Neuronal stem cell (in vitro differentiated cells): Measurements from ENCODE around the gene LPCAT1.
A peak's percentile ranks its signal among the peaks of the same experiment; 100 is the strongest.

Experiments used
- DNase-seq: peaks from one replicate; pipeline ENCODE4 v3.0.0-alpha.2; 2013; ENCODE audit warnings: low spot score
- H2AFZ ChIP-seq: one replicate; pipeline ENCODE4 v1.6.1; 2013; ENCODE audit warnings: mild to moderate bottlenecking, low read length, inconsistent platforms
- H2AK5ac ChIP-seq: 2 replicates; pipeline ENCODE4 v1.6.1; 2013; ENCODE audit warnings: low read depth, mild to moderate bottlenecking, inconsistent platforms, low read length, moderate library complexity, mixed read lengths
- H2BK120ac ChIP-seq: 2 replicates; pipeline ENCODE4 v1.6.1; 2013; ENCODE audit warnings: low read depth, mild to moderate bottlenecking, inconsistent platforms, low read length, moderate library complexity, mixed read lengths
- H2BK12ac ChIP-seq: one replicate; pipeline ENCODE4 v1.6.1; 2013; ENCODE audit warnings: low read length, inconsistent platforms
- H2BK15ac ChIP-seq: 2 replicates; pipeline ENCODE4 v1.6.1; 2013; ENCODE audit warnings: mild to moderate bottlenecking, low read length, inconsistent platforms, mixed read lengths
- H2BK5ac ChIP-seq: one replicate; pipeline ENCODE4 v1.6.1; 2013; ENCODE audit warnings: inconsistent platforms, mild to moderate bottlenecking, low read length, moderate library complexity
- H3K14ac ChIP-seq: one replicate; pipeline ENCODE4 v1.6.1; 2013; ENCODE audit warnings: low read length, inconsistent platforms
- H3K18ac ChIP-seq: 2 replicates; pipeline ENCODE4 v1.6.1; 2013; ENCODE audit warnings: low read length, inconsistent platforms
- H3K23ac ChIP-seq: 2 replicates; pipeline ENCODE4 v1.6.1; 2013; ENCODE audit warnings: low read depth, mild to moderate bottlenecking, mixed read lengths, low read length, inconsistent platforms; ENCODE audit not compliant: poor library complexity
- H3K27ac ChIP-seq: replicated peaks from 3 replicates; pipeline ENCODE4 v1.5.1; 2013; ENCODE audit warnings: low read length, inconsistent platforms
- H3K27me3 ChIP-seq, 3 experiments: 2 replicates each; pipeline ENCODE4 v1.6.1; 2013; ENCODE audit warnings: low read length in 3 of 3, mild to moderate bottlenecking in 2 of 3, inconsistent platforms in 1 of 3, low read depth in 1 of 3, mixed read lengths in 1 of 3, moderate library complexity in 1 of 3; ENCODE audit not compliant: control insufficient read depth in 3 of 3, insufficient read depth in 3 of 3
- H3K36me3 ChIP-seq, 2 donors: replicated peaks in 1 of 2; 2 replicates each; pipeline ENCODE4 v1.6.1; 2013; ENCODE audit warnings: low read length in 2 of 2; ENCODE audit not compliant: control insufficient read depth in 2 of 2, insufficient read depth in 2 of 2
- H3K4ac ChIP-seq: 2 replicates; pipeline ENCODE4 v1.6.1; 2013; ENCODE audit warnings: inconsistent platforms, mild to moderate bottlenecking, low read length, moderate library complexity
- H3K4me1 ChIP-seq, 2 donors: 1 replicate in 1 of 2; 2 replicates in 1 of 2; pipeline ENCODE4 v1.6.1; 2013; ENCODE audit warnings: low read length in 2 of 2, low read depth in 1 of 2; ENCODE audit not compliant: control insufficient read depth in 2 of 2, insufficient read depth in 1 of 2
- H3K4me2 ChIP-seq: one replicate; pipeline ENCODE4 v1.6.1; 2013; ENCODE audit warnings: mild to moderate bottlenecking, low read length, inconsistent platforms; ENCODE audit not compliant: insufficient read depth, poor library complexity, severe bottlenecking
- H3K4me3 ChIP-seq, 2 donors: 2 replicates each; pipeline ENCODE4 v1.5.1; 2013; ENCODE audit warnings: low read length in 2 of 2, mild to moderate bottlenecking in 2 of 2, inconsistent platforms in 1 of 2, moderate library complexity in 1 of 2
- H3K79me1 ChIP-seq: one replicate; pipeline ENCODE4 v1.6.1; 2013; ENCODE audit warnings: low read depth, mild to moderate bottlenecking, inconsistent platforms, low read length, moderate library complexity
- H3K9ac ChIP-seq: one replicate; pipeline ENCODE4 v1.6.1; 2013; ENCODE audit warnings: mild to moderate bottlenecking, low read depth, low read length, inconsistent platforms; ENCODE audit not compliant: poor library complexity
- H3K9me3 ChIP-seq, 2 donors: replicated peaks in 1 of 2; 2 replicates each; pipeline versions ENCODE3 to v1.6.1; 2013; ENCODE audit warnings: low read length in 2 of 2, mild to moderate bottlenecking in 2 of 2, inconsistent platforms in 1 of 2, low read depth in 1 of 2, mixed read lengths in 1 of 2, moderate library complexity in 1 of 2; ENCODE audit not compliant: control insufficient read depth in 2 of 2, insufficient read depth in 1 of 2
- H4K8ac ChIP-seq: one replicate; pipeline ENCODE4 v1.6.1; 2013; ENCODE audit warnings: low read depth, mild to moderate bottlenecking, inconsistent platforms, low read length, moderate library complexity
- H4K91ac ChIP-seq: one replicate; pipeline ENCODE4 v1.6.1; 2013; ENCODE audit warnings: low read length, low read depth, mild to moderate bottlenecking, inconsistent platforms; ENCODE audit not compliant: poor library complexity
- WGBS, 2 donors: extraction: QIAGEN DNeasy Blood & Tissue Kit; methylation state at CpG; one replicate each; pipeline ENCODE4 v1.1.7; 2013; ENCODE audit warnings: missing lambda C conversion rate in 2 of 2, mixed read lengths in 1 of 2; ENCODE audit not compliant: insufficient read length in 2 of 2, insufficient replicate concordance in 1 of 2; ENCODE audit errors: extremely low coverage in 2 of 2; 5-methylcytosine and 5-hydroxymethylcytosine counted together

Gene LPCAT1

GRCh38 chr5:1485579-1486118, 38.1 kb downstream of the LPCAT1 start:
- Histone ChIP-seq H4K8ac (no peak overlapping the region), H3K4me3 (no peak overlapping the region), H3K4ac (no peak overlapping the region), H3K4me1 (no peaks in the 10 kb centered on the region), H2AFZ (no peak overlapping the region), H3K14ac (peak overlapping the region; percentile 25), H2BK5ac (no peak overlapping the region), H3K4me2 (no peak overlapping the region), H2BK15ac (no peak overlapping the region), H3K9me3 (no peaks in the 10 kb centered on the region), H2BK12ac (no peak overlapping the region), H2BK120ac (no peak overlapping the region), H2AK5ac (no peak overlapping the region), H3K18ac (no peak overlapping the region), H3K23ac (peak overlapping the region; percentile 11), H3K9ac (no peak overlapping the region), H3K79me1 (no peaks in the 10 kb centered on the region), H4K91ac (no peak overlapping the region), H3K27ac (no peak overlapping the region), H3K27me3 (no peaks in the 10 kb centered on the region), H3K36me3 (peaks cover 35 to 67% of the 10 kb centered on the region in 2 donors)
- no peak for DNase-seq
- no CpG with 5 or more reads among the region's 15 CpGs for WGBS, 2 donors

- Histone ChIP-seq H3K36me3 (peaks cover 34 to 60% of the 10 kb centered on the region in 2 donors), H3K4me1 (no peaks in the 10 kb centered on the region), H4K8ac (no peak overlapping the region), H2BK15ac (no peak overlapping the region), H3K4me3 (peak overlapping the region in 1 of 2 donors; percentile 38), H3K4me2 (no peak overlapping the region), H3K79me1 (peaks cover under 1% of the 10 kb centered on the region), H4K91ac (no peak overlapping the region), H2BK120ac (no peak overlapping the region), H3K9me3 (no peaks in the 10 kb centered on the region), H3K4ac (no peak overlapping the region), H3K9ac (peak overlapping the region; percentile 32), H2BK5ac (no peak overlapping the region), H3K23ac (peak overlapping the region; percentile 88), H2AFZ (no peak overlapping the region), H2AK5ac (no peak overlapping the region), H3K18ac (no peak overlapping the region), H3K14ac (peak overlapping the region; percentile 31), H2BK12ac (no peak overlapping the region), H3K27me3 (no peaks in the 10 kb centered on the region), H3K27ac (no peak overlapping the region)
- no peak for DNase-seq
- WGBS, 2 donors: no CpG with 5 or more reads among the region's 20 CpGs
Measured at GRCh38 chr5:1484730-1485578, 38.8 kb downstream of the LPCAT1 start.

- Histone ChIP-seq H3K27me3 (no peaks in the 10 kb centered on the region), H3K14ac (peak overlapping the region; percentile 31), H2BK5ac (no peak overlapping the region), H3K27ac (no peak overlapping the region), H3K9ac (no peak overlapping the region), H2BK15ac (no peak overlapping the region), H4K8ac (no peak overlapping the region), H2BK120ac (no peak overlapping the region), H3K79me1 (peaks cover 3% of the 10 kb centered on the region), H3K18ac (no peak overlapping the region), H3K4me3 (no peak overlapping the region), H3K4ac (no peak overlapping the region), H2AFZ (no peak overlapping the region), H3K4me2 (no peak overlapping the region), H3K4me1 (peaks cover 0 to 2% of the 10 kb centered on the region in 2 donors), H4K91ac (no peak overlapping the region), H3K9me3 (no peaks in the 10 kb centered on the region), H2AK5ac (no peak overlapping the region), H3K36me3 (peaks cover 28 to 60% of the 10 kb centered on the region in 2 donors), H2BK12ac (no peak overlapping the region), H3K23ac (peak overlapping the region; percentile 88)
- WGBS, 2 donors: no CpG with 5 or more reads among the region's 33 CpGs
- no peak for DNase-seq
Measured at GRCh38 chr5:1483856-1484729, 39.7 kb downstream of the LPCAT1 start.
